Right atrium auricular region (tissue), 2 donors: Measurements from ENCODE around the gene NOC4L. TPM values are rescaled to one million over a fixed set of nuclear protein-coding genes. Genes with fewer than 3 reads are reported as not detected.

Source experiments
- DNase-seq: peaks from one replicate; pipeline ENCODE4 v3.0.0-alpha.2; 2019; ENCODE audit warnings: low spot score
- H3K27ac ChIP-seq, 2 donors: fragments of 200-600 bp; sonication (generic); 1 replicate in 1 of 2; 2 replicates in 1 of 2; pipeline ENCODE4 v1.5.1; 2016 to 2019
- H3K27me3 ChIP-seq, 2 donors: fragments of 200-600 bp; sonication (generic); one replicate each; pipeline versions ENCODE4 v1.5.1 to v1.6.0; 2017 to 2019
- H3K36me3 ChIP-seq: fragments of 200-600 bp; sonication (generic); one replicate; pipeline ENCODE4 v1.5.1; 2016
- H3K4me1 ChIP-seq, 2 donors: fragments of 200-600 bp; sonication (generic); one replicate each; pipeline versions ENCODE4 v1.5.1 to v1.6.0; 2017 to 2019
- H3K4me3 ChIP-seq, 2 donors: fragments of 200-600 bp; sonication (generic); 1 replicate in 1 of 2; 2 replicates in 1 of 2; pipeline ENCODE4 v1.5.1; 2017 to 2019; ENCODE audit warnings: mild to moderate bottlenecking in 1 of 2, moderate library complexity in 1 of 2
- H3K9me3 ChIP-seq, 2 donors: fragments of 200-600 bp; sonication (generic); one replicate each; pipeline ENCODE4 v1.5.1; 2019
- total RNA-seq, 2 donors: library from RNA; depleted of rRNA; stranded (reverse); fragments of >200 nt; gene quantifications; one replicate each; pipeline ENCODE4 v1.1.0, GENCODE V29; 2016
- TF ChIP-seq, protein P1 (sequence below), 2 donors: fragments of 200-600 bp; sonication (generic); IDR thresholded peaks; one replicate each; pipeline ENCODE4 v1.5.1; 2019; ENCODE audit warnings: antibody characterized with exemption in 2 of 2

NOC4L gene
- total RNA-seq, 2 donors from 2014 or later, result 6.9 to 9.9 TPM

DNA sequence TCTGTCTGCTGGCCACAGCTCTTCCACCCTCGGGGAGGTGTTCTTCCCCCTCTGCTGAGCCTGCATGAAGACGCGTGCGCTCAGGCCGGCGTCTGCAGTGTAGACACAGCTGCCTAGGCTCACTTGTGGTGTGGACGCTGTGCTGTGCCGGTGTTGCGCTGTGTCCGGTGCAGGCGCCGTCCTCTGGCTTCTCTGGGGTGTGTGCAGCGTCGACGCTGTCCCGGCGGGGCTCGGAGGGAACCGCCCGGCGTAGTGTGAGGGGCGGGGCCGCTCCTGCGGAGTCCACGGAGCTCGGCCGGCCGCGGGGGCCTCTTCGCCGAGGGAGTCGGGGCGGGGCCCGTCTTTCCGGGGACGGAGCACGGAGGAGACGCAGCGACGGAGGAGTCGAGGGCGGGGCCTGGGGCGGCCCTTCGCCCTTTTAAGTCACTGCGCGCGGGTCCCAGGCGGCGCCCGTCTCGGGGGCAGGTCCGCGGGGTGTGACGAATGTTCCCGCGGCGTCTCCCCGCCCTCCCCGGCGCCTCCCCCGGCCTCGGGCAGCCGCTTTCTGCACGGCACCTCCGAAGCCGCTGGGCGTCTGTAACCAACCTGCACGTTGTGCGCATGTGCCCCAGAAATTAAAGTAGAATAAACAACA, 45.2 kb downstream of the NOC4L start:
- Histone ChIP-seq H3K4me3 (peak overlapping the region; percentile 39 to 64), H3K4me1 (peaks cover 0 to 17% of the 10 kb centered on the region in 2 donors), H3K9me3 (no peaks in the 10 kb centered on the region), H3K27ac (peak overlapping the region; percentile 71 to 81), H3K36me3 (no peaks in the 10 kb centered on the region), H3K27me3 (no peaks in the 10 kb centered on the region)
- peak; percentile 86 for DNase-seq
- TF ChIP-seq, protein P1, sequence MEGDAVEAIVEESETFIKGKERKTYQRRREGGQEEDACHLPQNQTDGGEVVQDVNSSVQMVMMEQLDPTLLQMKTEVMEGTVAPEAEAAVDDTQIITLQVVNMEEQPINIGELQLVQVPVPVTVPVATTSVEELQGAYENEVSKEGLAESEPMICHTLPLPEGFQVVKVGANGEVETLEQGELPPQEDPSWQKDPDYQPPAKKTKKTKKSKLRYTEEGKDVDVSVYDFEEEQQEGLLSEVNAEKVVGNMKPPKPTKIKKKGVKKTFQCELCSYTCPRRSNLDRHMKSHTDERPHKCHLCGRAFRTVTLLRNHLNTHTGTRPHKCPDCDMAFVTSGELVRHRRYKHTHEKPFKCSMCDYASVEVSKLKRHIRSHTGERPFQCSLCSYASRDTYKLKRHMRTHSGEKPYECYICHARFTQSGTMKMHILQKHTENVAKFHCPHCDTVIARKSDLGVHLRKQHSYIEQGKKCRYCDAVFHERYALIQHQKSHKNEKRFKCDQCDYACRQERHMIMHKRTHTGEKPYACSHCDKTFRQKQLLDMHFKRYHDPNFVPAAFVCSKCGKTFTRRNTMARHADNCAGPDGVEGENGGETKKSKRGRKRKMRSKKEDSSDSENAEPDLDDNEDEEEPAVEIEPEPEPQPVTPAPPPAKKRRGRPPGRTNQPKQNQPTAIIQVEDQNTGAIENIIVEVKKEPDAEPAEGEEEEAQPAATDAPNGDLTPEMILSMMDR (IDR thresholded peaks at IDR 0.05), result no peak

DNA sequence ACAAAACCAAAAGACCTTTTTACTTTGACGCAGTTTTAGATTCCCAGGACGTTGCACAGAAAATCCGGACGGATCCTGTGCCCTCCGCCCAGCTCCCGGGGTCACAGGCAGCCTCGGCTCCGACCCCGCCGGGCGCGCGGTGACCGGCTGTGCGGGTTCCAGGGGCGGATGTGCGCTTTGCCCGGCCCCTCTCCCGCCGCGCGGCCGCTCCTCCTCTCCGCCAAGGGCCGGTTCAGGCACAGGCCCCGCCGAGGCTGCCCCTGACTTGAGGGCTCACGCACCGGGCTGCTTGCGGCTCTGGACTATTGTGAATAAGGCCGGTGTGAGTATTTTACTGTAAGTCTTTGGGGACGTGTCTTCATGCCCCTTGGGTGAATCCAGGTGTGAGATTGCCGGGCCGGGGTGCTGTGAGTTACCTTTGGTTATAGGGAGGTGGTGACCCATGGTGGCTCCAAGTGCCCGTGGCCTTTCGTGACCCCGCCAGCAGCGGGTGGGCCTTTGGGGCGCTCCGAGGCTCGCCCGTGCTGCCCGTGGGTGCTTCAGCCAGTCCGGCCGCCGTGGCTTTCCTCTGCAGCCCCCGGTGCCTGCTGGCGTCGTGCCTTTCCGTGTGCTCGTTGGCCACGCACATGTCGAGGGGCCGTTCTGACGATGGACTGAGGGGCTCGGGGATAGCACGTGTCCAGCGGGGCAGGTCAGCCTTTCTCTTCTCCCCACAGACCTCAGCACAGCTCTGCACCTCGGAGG, 45.9 kb downstream of the NOC4L start:
- Histone ChIP-seq H3K4me1 (peaks cover 0 to 17% of the 10 kb centered on the region in 2 donors), H3K9me3 (no peaks in the 10 kb centered on the region), H3K27me3 (no peaks in the 10 kb centered on the region), H3K27ac (peak overlapping the region; percentile 42 to 81), H3K36me3 (no peaks in the 10 kb centered on the region), H3K4me3 (peak overlapping the region; percentile 39 to 64)
- TF ChIP-seq, protein P1 (IDR thresholded peaks at IDR 0.05), result no peak
- no peak for DNase-seq

DNA sequence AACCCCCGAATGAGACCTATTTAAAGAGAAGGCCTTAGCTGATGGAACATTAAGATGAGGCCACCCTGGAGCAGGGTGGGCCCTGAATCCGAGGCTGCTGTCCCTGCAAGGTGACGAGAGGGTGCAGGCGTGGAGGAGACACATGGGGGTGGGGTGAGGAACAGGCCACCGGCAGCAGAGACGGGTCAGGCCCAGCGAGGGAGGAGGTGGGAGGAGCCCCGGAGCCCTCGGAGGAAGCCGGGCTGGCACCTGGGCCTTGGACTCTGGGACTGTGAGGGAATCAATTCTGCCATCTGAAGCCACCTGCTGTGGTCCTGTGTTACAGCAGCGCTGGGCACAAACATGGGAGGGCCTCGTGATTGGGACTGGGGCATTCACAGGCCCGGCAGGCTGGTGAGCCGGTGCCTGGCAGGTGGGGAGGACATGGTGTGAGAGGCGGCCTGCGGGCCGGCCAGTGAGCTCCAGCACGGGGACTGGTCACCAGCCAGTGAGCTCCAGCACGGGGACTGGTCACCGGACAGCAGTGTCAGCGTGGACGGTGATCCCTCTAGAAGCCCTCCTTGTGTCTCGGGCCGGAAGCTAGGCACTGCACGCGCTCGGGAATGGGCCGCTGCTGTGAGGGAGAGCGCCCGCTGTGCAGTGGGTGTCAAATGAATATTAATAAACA, 46.7 kb downstream of the NOC4L start:
- Histone ChIP-seq H3K27me3 (no peaks in the 10 kb centered on the region), H3K9me3 (no peaks in the 10 kb centered on the region), H3K36me3 (no peaks in the 10 kb centered on the region), H3K27ac (no peak overlapping the region), H3K4me3 (no peak overlapping the region), H3K4me1 (peaks cover 0 to 17% of the 10 kb centered on the region in 2 donors)
- TF ChIP-seq, protein P1 (IDR thresholded peaks at IDR 0.05), result no peak
- DNase-seq, result no peak

DNA sequence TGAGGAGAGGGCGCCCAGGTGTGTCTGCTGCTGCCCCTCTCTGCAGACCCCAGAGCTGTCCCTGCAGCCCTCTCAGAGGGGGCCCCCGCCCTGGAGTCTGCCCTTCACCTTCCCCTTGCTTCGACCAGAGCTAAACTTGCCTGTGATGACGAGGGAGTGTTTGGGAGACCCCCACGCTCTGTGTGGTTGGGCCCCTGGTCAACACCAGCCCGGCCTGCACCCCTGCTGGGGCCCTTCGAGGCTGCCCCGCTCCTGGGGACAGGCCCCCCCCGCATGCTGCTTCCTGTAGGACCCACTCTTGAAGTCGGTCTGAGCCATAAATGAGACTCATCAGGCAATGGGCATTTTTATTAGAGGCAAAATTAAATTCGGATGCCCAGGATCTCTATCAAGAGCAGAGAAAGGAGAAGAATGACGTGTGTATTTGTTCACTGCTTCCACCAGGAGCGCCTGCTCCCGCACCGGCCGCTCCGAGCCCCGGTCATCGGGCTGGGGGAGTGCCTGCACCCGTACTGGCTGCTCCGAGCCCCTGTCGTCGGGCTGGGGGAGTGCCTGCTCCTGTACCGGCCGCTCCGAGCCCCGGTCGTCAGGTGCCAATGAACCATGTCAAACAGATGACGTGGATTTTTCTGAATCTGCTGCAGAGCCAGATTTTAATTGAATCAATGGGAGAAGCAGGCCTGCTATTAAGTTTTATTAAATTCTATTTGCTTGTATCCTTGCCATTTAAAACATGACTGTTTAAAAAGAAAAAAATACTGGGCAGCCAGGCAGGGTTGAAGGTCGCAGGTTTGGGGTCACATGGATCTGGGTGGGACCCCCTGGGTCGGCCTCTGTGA, 47.7 kb downstream of the NOC4L start:
- Histone ChIP-seq H3K27ac (no peak overlapping the region), H3K36me3 (no peaks in the 10 kb centered on the region), H3K9me3 (no peaks in the 10 kb centered on the region), H3K4me3 (no peak overlapping the region), H3K4me1 (peaks cover 0 to 17% of the 10 kb centered on the region in 2 donors), H3K27me3 (no peaks in the 10 kb centered on the region)
- no peak for DNase-seq
- TF ChIP-seq, protein P1 (IDR thresholded peaks at IDR 0.05), result no peak

DNA sequence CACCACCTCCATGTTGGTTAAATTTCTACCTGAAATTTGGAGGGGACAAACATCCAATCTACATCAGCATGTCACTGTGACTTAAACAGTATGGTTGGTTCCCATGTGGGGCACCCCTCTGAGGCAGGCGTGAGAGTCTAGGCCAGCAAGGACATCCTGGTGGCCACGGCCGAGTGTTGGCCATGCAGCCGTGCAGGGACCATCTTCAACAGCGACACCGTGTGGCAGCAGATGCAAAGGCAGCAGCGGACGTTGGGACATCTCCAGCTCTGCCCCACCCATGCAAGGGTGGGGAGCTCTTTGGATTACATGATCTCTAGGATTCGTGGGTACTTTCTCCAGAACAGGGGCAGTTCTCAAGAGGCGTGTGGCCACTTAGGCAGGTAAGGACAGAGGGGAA, 49.8 kb downstream of the NOC4L start:
- no peak for DNase-seq
- Histone ChIP-seq H3K4me3 (no peak overlapping the region), H3K27me3 (no peaks in the 10 kb centered on the region), H3K9me3 (no peaks in the 10 kb centered on the region), H3K27ac (no peak overlapping the region), H3K4me1 (peaks cover 0 to 14% of the 10 kb centered on the region in 2 donors), H3K36me3 (no peaks in the 10 kb centered on the region)
- TF ChIP-seq, protein P1 (IDR thresholded peaks at IDR 0.05), result no peak
